ENCODE measurements around the gene ULBP1. TPM values are rescaled to one million over a fixed set of nuclear protein-coding genes. Genes with fewer than 3 reads are reported as not detected.
"Not testable (repeated sequence)": the region's sequence is repeated elsewhere in the genome, so short reads cannot be mapped to it uniquely, and the experiment has no call there.

The ULBP1 gene
- total RNA-seq, 1 experiment from 2014 or later: 1.6 TPM

- not testable (repeated sequence) for H2BK5ac ChIP-seq (ENCODE audit: insufficient read length, low read length); H3K4me1 ChIP-seq (ENCODE audit: insufficient read depth, low read length); H3K56ac ChIP-seq (ENCODE audit: insufficient read length, low read depth, low read length); H4K8ac ChIP-seq (replicated peaks; ENCODE audit: insufficient read length, low read depth, low read length); H4K20me1 ChIP-seq (ENCODE audit: control insufficient read depth, insufficient read depth, insufficient read length); H3K4me1 Mint-ChIP-seq; H3K79me2 ChIP-seq (ENCODE audit: insufficient read depth, low read length); H3K23ac ChIP-seq (ENCODE audit: insufficient read length, low read depth, low read length); H3K18ac ChIP-seq (ENCODE audit: insufficient read length, low read depth, low read length); H3K79me1 ChIP-seq (ENCODE audit: insufficient read depth, low read depth, low read length, poor library complexity, severe bottlenecking); H2BK15ac ChIP-seq (ENCODE audit: low read depth, low read length); H2AFZ ChIP-seq (ENCODE audit: low read length); H3K4ac ChIP-seq (ENCODE audit: low read depth, low read length); DNase-seq; H2AK5ac ChIP-seq (ENCODE audit: insufficient read length, low read length); H3K9ac ChIP-seq (ENCODE audit: extremely low read depth, insufficient read length, low read length); H3K27ac ChIP-seq (ENCODE audit: insufficient read length, low read depth, low read length); H3K27ac Mint-ChIP-seq; H3K9me3 ChIP-seq (ENCODE audit: control insufficient read depth, low read depth, low read length); H4K5ac ChIP-seq (ENCODE audit: insufficient read length, low read depth, low read length); H2BK20ac ChIP-seq (ENCODE audit: low read depth, low read length, poor library complexity, severe bottlenecking); H2BK12ac ChIP-seq (ENCODE audit: insufficient read length, low read depth, low read length); H2BK120ac ChIP-seq (ENCODE audit: low read depth, low read length, poor library complexity, severe bottlenecking); H4K91ac ChIP-seq (ENCODE audit: insufficient read length, low read depth, low read length); H3K9me3 Mint-ChIP-seq; H3K4me2 ChIP-seq (ENCODE audit: insufficient read depth, insufficient read length, low read length); H3K36me3 Mint-ChIP-seq (ENCODE audit: insufficient read depth in 1 of 3, low read depth in 3 of 3); H3K14ac ChIP-seq (ENCODE audit: insufficient read depth, low read length); H3T11ph ChIP-seq (ENCODE audit: low read length); H3K23me2 ChIP-seq (ENCODE audit: insufficient read length, low read depth, low read length, poor library complexity, severe bottlenecking)
- H3K27me3 Mint-ChIP-seq (ENCODE audit: low read depth): peaks cover 100% of the 10 kb centered on the region
- peak overlapping the region; percentile 40 to 75 for H3K4me3 Mint-ChIP-seq
- no CpG with 5 or more reads among the region's 21 CpGs for WGBS (ENCODE audit: extremely low coverage, insufficient read length, low lambda C conversion rate)
- H3K27me3 ChIP-seq (ENCODE audit: insufficient read depth, low read length): peaks cover 53% of the 10 kb centered on the region
Observed at GRCh38 chr6:149954984-149955653, 8.6 kb upstream of the ULBP1 start.

- H2BK12ac ChIP-seq (ENCODE audit: insufficient read length, low read depth, low read length); H3K27ac Mint-ChIP-seq; H2BK20ac ChIP-seq (ENCODE audit: low read depth, low read length, poor library complexity, severe bottlenecking); H3K36me3 Mint-ChIP-seq (ENCODE audit: insufficient read depth in 1 of 3, low read depth in 3 of 3); H3K9ac ChIP-seq (ENCODE audit: extremely low read depth, insufficient read length, low read length); H3K14ac ChIP-seq (ENCODE audit: insufficient read depth, low read length); H3K79me2 ChIP-seq (ENCODE audit: insufficient read depth, low read length); H3K4me2 ChIP-seq (ENCODE audit: insufficient read depth, insufficient read length, low read length); H3K9me3 ChIP-seq (ENCODE audit: control insufficient read depth, low read depth, low read length); H2AFZ ChIP-seq (ENCODE audit: low read length); H4K91ac ChIP-seq (ENCODE audit: insufficient read length, low read depth, low read length); H3K79me1 ChIP-seq (ENCODE audit: insufficient read depth, low read depth, low read length, poor library complexity, severe bottlenecking); H2BK5ac ChIP-seq (ENCODE audit: insufficient read length, low read length); H2BK120ac ChIP-seq (ENCODE audit: low read depth, low read length, poor library complexity, severe bottlenecking); H3K18ac ChIP-seq (ENCODE audit: insufficient read length, low read depth, low read length); H3K9me3 Mint-ChIP-seq; H4K8ac ChIP-seq (replicated peaks; ENCODE audit: insufficient read length, low read depth, low read length); H2BK15ac ChIP-seq (ENCODE audit: low read depth, low read length); H3K27ac ChIP-seq (ENCODE audit: insufficient read length, low read depth, low read length); H3K4me1 ChIP-seq (ENCODE audit: insufficient read depth, low read length); H3K4me1 Mint-ChIP-seq; H3K4me3 Mint-ChIP-seq; H2AK5ac ChIP-seq (ENCODE audit: insufficient read length, low read length); H4K5ac ChIP-seq (ENCODE audit: insufficient read length, low read depth, low read length); H3K23me2 ChIP-seq (ENCODE audit: insufficient read length, low read depth, low read length, poor library complexity, severe bottlenecking); H3K56ac ChIP-seq (ENCODE audit: insufficient read length, low read depth, low read length); DNase-seq; H3K4ac ChIP-seq (ENCODE audit: low read depth, low read length); H3K23ac ChIP-seq (ENCODE audit: insufficient read length, low read depth, low read length); H4K20me1 ChIP-seq (ENCODE audit: control insufficient read depth, insufficient read depth, insufficient read length); H3T11ph ChIP-seq (ENCODE audit: low read length): not testable (repeated sequence)
- WGBS (ENCODE audit: extremely low coverage, insufficient read length, low lambda C conversion rate): no CpG with 5 or more reads among the region's 7 CpGs
- H3K27me3 Mint-ChIP-seq (ENCODE audit: low read depth): peaks cover 100% of the 10 kb centered on the region
- peaks cover 47% of the 10 kb centered on the region for H3K27me3 ChIP-seq (ENCODE audit: insufficient read depth, low read length)
Observed at GRCh38 chr6:149955654-149956317, 8.0 kb upstream of the ULBP1 start.

Measured in H9 (cell line).